GM13976 (cell line): ENCODE results near the gene WHRN.

Experiments
- DNase-seq: peaks from one replicate; pipeline ENCODE4 v3.0.0; 2012; ENCODE audit warnings: low spot score
- CTCF ChIP-seq: IDR thresholded peaks from 2 replicates; pipeline ENCODE4 v1.5.1; 2012; ENCODE audit warnings: borderline replicate concordance, mild to moderate bottlenecking; ENCODE audit not compliant: insufficient read depth; ENCODE audit errors: extremely low read depth, missing control alignments, control extremely low read depth
- in situ Hi-C: fragments of 300-500 bp; cut with MboI; formaldehyde crosslinking; loops from one replicate; pipeline ENCODE4 v1.12.0; 2022; ENCODE audit warnings: low sequenced_read_pairs, mixed read lengths, inconsistent platforms; ENCODE audit not compliant: unreplicated experiment

WHRN gene

GRCh38 chr9:114474425-114474824, 30.8 kb downstream of the WHRN start:
- no peak for TF ChIP-seq CTCF
- in situ Hi-C loops = no loop called here
- DNase-seq = no peak

- in situ Hi-C loops = no loop called here
- no peak for DNase-seq
These were observed 31.8 kb downstream of the WHRN start for GRCh38 chr9:114473447-114473801.

GRCh38 chr9:114472765-114473446, 32.4 kb downstream of the WHRN start:
- no peak for TF ChIP-seq CTCF
- no peak for DNase-seq
- in situ Hi-C loops = no loop called here

More at GRCh38 chr9:114473447-114473801, 31.8 kb downstream of the WHRN start:
- TF ChIP-seq CTCF = no peak

GRCh38 chr9:114471157-114471556, 34.1 kb downstream of the WHRN start:
- in situ Hi-C loops = no loop called here
- no peak for TF ChIP-seq CTCF
- no peak for DNase-seq

- TF ChIP-seq CTCF = no peak
- DNase-seq = no peak
- in situ Hi-C loops = no loop called here
These were observed 34.7 kb downstream of the WHRN start for GRCh38 chr9:114470581-114470980.

GRCh38 chr9:114470121-114470520, 35.2 kb downstream of the WHRN start:
- in situ Hi-C loops = no loop called here
- DNase-seq = no peak
- TF ChIP-seq CTCF = no peak

- in situ Hi-C loops = no loop called here
- no peak for TF ChIP-seq CTCF
- DNase-seq = no peak
These were observed 36.0 kb downstream of the WHRN start for GRCh38 chr9:114469091-114469853.
